NCI-H1105 (cell line): ENCODE results near the gene P2RX5.

ENCODE experiments used
- DNase-seq: peaks from one replicate; lab custom pipeline; 2025; lab: John Stamatoyannopoulos, UW

P2RX5 gene

DNA sequence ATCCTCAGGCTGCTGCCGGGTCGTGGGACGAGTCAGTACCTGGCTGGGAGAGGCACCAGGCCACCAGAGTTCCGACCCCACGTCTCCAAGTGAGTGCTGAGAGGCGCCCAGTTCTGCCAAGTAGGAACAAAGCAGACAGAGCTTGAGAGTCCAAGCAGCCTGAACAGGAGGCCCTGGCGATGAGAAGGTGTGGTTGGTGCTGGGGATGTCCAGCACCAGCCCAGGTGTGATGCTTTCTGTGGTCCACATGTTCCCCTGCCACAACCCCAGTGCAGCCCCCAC, 38.4 kb downstream of the P2RX5 start:
- no peak for DNase-seq

DNA sequence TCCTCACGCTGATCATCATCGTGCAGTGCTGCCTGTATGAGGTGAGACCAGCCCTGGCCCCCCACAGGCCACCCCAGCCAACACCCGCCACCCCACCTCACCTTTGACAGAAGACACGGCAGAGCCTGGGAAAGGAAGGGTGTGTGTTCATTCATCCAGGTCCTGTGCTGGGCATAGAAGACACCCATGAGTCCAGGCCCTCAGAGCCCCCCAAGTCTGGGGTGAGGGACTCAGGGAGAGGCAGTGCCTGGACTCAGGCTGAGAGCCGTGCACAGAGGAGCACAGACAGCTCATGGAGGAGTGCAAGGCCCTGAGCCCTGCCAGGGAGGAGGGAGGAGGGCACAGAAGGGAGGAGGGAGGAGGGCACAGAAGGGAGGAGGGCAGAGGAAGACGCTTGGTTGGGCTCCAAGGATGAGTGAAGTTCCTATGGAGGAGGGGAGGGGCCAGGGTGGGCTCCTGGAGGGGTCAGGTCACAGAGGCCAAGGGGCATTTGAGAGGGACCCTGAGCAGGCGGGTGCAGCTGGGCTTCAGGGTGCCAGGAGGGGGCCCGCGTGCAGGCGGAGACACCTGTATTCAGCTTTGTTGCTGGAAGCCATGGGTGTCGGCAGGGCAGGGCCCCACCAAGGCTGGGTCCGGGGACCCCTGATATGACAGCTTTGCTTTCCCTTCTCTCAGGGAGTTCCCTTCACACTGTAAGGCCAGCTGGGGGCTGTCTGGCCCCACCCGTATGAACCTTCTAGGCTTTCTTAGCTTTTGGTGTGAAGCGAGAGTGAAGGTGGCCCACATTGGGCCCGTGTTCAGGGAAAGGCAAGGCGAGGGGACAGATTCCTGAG, 39.0 kb downstream of the P2RX5 start:
- no peak for DNase-seq

- no peak for DNase-seq
These were observed 39.6 kb downstream of the P2RX5 start for GRCh38 chr17:3656353-3656752.

- DNase-seq: no peak
These were observed 40.2 kb downstream of the P2RX5 start for GRCh38 chr17:3655766-3656165.

DNA sequence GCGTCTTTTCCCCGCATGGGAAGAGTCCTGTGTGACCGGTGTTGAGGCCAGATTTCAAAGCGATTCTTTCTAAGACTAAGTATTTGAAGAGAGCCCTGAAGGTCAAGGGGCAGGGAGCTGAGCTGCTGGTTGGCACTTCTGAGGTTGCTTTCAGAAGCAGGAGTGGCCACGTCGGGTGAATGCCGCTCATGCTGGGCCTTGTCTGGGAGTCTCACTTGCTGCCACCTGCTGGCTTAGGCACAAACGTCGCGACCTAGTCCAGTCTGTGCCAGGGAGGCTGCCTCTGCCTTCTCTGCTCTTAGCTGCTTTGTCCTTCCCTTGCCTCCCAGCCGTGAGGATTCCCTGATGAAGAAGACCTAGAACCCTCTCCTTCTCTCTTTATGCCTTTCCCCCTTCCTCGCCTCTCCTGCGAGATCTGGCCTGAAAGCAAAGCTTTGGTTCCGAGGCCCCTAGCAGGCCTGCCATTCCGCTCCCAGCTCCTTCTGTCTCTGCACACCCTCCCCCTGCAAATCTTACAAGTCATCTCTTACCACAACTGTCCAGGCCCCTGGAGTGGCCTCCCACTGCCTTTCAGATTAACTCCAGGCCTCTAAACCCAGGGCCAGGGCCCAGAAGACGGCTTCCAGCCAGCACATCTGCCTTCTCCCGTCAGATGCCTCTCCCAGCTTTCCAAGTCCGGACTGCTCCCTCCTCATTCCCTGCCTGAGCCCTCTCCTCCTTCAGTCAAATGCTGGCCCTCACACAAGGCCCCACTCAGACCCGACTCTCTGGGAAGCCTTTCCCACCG, 48.0 kb downstream of the P2RX5 start:
- DNase-seq: no peak

DNA sequence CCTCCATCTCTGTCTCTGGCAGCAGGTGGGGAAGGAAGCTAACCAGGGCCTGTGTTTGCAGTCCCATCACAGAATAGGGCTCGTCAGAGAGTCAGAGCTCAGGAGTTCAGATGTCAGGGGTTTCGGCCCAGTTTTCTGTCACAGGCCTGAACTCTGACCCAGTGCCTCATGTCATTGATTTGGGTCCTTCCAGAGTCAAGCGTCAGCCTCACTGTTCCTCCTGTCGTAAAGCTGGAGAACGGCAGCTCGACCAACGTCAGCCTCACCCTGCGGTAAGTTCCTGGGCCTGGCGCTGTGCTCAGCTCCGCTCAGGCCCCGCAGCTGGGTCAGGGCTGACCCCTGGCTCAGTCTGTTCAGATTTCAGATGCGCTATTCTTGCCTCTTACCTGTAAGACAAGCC, 48.7 kb downstream of the P2RX5 start:
- no peak for DNase-seq

DNA sequence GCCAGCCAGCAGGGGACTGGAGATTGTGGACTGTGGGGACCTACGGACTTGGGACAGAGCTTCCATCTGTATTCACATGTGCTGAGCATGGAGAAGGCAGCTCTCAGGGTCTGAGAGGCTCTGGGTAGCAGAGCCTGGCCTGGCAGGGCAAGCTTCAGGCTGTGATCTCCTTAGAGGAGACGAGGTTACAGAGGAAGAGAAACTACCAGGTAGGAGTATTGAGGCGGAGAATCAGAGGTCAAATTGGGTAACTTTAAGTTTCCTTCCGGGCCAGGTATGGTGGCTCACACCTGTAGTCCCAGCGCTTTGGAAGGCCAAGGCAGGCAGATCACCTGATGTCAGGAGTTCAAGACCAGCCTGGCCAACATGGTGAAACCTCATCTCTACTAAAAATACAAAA, 50.6 kb downstream of the P2RX5 start:
- DNase-seq: no peak

- no peak for DNase-seq
These were observed 52.0 kb downstream of the P2RX5 start for GRCh38 chr17:3643889-3644349.

GRCh38 chr17:3641717-3642486, 54.1 kb downstream of the P2RX5 start:
- no peak for DNase-seq

- DNase-seq: no peak
These were observed 54.9 kb downstream of the P2RX5 start for GRCh38 chr17:3641014-3641413.

DNA sequence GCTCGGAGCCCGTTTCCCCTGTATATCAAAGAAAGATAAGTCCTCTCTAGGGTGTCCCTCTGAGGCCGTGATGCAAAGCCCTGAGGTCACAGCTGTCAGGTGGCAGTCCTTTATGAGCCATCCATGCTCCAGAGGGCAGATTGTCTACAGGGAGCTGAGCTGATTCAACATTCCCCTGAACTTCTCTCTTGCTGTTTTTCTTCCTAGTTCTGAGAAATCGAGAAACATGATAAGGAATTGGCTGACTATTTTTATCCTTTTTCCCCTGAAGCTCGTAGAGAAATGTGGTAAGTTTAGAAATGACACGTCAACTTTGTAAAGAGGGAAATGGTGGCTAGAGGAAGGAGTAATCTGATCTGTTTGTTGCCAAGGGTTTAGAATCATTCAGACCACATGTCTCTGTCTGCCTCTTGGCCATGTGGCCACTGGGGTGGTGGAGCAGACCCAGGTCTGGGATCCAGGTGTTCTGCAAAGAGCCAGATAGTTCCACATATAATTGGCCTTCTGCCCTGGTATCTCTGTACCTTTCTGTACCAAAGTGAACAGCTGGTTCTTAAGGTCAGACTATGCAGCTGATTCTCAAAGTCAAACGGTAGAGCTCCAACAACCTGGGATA, 55.9 kb downstream of the P2RX5 start:
- DNase-seq: no peak

GRCh38 chr17:3636908-3637373, 59.0 kb downstream of the P2RX5 start:
- DNase-seq: no peak

DNA sequence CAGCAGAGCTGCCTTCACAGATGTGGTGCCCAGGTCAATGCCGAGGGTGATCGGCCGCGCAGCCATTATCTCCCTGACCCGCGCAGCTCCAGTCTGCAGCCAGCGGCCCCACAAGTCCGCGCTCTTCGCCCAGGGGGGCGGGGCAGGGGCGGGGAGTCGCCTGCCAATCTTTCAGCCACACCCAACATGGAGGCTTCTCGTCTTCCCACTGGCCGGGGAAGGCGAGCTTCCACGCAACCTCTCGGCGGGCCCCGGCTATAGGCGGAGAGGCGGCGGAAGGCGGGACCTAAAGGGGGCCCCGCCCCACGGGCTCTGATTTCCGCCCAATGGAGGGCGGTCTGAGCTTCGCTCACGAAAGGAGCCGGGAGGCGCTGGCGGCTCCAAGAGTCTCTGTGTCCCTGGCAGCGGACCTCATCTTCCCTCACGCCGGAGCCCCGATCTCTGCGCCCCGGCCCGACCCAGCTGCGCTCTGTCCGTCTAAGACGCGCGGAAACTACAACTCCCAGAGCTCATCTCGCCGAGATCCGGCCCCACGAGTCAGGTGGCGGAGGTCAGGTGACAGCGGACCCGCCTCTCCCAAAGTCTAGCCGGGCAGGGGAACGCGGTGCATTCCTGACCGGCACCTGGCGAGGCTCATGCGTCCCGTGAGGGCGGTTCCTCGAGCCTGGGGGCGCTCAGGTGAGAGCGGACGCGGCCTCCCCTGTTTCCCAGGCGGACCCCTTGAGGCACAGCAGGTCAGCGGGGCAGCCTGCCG, 59.6 kb downstream of the P2RX5 start, which contains the start of the genes CTNS and SHPK:
CTNS (plus strand) TSS at position 607 of the 754 bp plus-strand sequence. CDS start 3,447 bp downstream, outside the sequence.
SHPK (minus strand) TSS at position 97 of the 754 bp plus-strand sequence; CDS start at position 66, 31 bp downstream.
- peak; percentile 82 for DNase-seq

GRCh38 chr17:3635474-3636153, 60.3 kb downstream of the P2RX5 start:
- DNase-seq: no peak

DNA sequence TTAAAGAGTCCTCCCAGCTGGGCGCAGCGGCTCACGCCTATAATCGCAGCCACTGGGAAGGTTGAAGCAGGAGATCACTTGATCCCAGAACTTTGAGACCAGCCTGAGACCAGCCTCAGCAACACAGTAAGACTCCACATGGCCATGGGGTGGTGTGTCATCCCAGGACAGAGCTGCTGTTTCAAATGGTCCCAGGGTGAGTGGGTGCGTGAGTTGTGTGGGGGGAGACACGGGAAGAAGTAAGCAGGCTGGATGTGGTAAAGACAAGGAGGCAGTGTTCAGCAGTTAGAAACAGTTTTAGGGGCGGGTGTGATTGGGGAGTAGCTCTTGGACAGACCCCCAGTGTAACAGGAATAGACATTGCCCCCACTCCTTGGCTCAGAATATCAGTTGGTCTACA, 63.7 kb downstream of the P2RX5 start:
- no peak for DNase-seq

- no peak for DNase-seq
These were observed 65.2 kb downstream of the P2RX5 start for GRCh38 chr17:3630781-3631180.

DNA sequence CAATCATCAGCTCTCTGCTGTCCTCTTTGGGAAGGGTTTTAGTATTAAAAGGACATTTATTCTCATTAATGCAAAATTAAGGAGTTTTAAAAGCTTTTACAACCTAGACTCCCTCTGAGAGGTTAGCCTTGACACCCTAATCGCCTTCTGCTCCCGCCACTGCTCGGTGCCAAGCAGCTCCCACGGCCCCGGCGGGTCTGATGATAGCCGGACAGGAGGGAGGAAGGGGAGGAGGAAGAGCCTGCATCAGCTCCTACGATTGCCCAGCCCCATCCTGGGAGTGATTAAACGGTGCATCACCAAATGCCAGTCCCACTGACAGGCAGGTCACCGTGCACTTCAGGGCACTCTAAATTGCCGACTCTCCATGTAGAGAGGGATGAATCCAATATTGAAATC, 68.2 kb downstream of the P2RX5 start:
- DNase-seq: no peak

DNA sequence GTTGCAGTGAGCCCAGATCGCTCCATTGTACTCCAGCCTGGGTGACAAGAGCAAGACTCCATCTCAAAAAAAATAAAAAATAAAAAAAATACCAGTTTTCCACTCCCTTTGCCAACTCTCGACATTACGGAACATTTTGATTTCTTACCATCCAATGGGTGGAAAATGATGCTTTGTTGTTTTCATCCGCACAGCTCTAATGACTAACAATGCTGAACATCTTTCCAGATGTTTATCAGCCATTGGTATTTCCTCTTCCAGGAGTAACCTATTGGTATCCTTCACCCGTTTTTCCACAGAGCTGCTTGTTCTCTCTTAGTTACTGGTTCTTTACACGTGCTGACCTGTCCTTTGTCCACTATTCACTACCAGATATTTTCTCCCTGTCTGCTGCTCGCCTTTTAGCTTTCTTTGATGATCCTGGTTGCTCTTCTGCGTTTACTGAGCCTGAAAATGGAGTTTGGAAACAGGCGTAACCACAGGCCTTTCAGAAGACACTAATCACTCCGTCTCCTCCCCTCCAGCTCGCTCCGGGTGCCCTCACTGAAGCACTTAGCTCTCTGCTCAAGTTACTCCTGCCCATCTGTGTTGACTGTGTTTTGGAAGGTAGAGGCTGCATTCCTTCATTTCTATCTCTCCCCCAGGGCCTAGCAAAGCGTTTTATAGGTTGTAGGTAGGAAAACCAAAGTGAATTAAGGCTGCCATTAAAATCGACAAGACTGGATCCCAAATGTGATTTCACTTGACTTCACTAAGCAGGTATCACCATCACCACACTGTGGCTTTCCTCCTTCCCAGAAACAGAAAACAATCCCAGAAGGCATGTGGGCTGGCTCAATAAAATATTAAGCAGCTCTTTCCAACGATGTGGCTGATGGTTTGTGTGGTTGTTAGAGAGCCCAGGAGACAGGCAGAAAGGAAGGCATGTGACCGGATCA, 68.9 kb downstream of the P2RX5 start:
- DNase-seq: no peak
